Skeletal muscle satellite cell (primary cell): Measurements from ENCODE around the gene PCCA.
A peak's percentile ranks its signal among the peaks of the same experiment; 100 is the strongest.

Experiments
- H3K27me3 ChIP-seq: 2 replicates; pipeline ENCODE4 v1.7.0; 2013; ENCODE audit warnings: low read length; ENCODE audit not compliant: control insufficient read depth, insufficient read depth
- H3K36me3 ChIP-seq: 2 replicates; pipeline ENCODE4 v1.7.0; 2013; ENCODE audit warnings: mild to moderate bottlenecking, control low read depth, low read length; ENCODE audit not compliant: insufficient read depth
- H3K4me1 ChIP-seq: 2 replicates; pipeline ENCODE4 v1.7.0; 2013; ENCODE audit warnings: low read length; ENCODE audit not compliant: control insufficient read depth, insufficient read depth
- H3K4me2 ChIP-seq: 2 replicates; pipeline ENCODE4 v1.7.0; 2013; ENCODE audit warnings: mild to moderate bottlenecking, low read length
- H3K4me3 ChIP-seq: 2 replicates; pipeline ENCODE4 v1.7.0; 2013; ENCODE audit warnings: low read length
- H3K9ac ChIP-seq: 2 replicates; pipeline ENCODE4 v1.7.0; 2013; ENCODE audit warnings: mild to moderate bottlenecking, low read depth, low read length, moderate library complexity
- H3K9me3 ChIP-seq: replicated peaks from 2 replicates; pipeline ENCODE4 v1.7.0; 2013; ENCODE audit warnings: mild to moderate bottlenecking, control low read depth, low read length

The PCCA gene

DNA sequence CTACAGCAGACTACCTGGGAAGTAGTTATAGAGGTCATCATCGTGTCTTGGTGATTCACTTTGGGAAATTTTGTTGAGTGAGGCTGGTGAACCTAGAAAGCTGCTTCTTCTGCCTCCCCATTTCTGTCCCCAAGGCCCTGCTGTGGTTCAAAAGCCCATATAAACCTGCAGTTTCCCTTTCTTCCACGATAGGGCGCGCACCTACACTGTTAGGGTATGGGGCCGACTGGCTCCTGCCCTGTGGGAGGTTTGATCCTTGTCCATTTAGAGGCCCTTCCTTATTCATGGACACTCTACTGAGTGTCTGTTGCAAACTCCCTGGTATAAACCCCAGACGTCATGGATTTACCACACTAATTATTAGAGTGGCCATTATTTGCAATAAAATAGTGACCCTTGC, 307.9 kb downstream of the PCCA start:
- Histone ChIP-seq H3K4me1 (peaks cover 39% of the 10 kb centered on the region), H3K36me3 (no peaks in the 10 kb centered on the region), H3K9me3 (no peaks in the 10 kb centered on the region), H3K27me3 (no peaks in the 10 kb centered on the region), H3K4me3 (no peak overlapping the region), H3K9ac (no peak overlapping the region), H3K4me2 (no peak overlapping the region)

DNA sequence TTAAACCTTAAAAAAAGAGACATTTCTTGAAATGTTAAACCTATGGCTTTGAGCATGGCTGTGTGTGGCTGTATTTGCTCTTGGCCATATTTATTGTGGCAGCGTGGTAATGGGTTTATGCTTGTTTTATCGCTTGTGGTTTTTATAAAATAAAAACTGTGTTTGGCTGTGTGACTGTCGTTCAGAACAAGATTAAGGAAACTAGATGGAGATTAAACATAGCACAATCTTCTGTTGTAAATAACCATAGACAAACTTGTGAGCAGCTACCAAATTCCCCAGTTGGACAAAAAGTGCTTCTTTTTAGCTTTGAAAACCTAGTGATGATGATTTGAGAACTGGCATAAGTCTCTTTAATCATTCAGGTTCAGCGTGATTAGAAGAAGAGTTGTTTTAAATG, 308.7 kb downstream of the PCCA start:
- no peak overlapping the region for H3K4me2 ChIP-seq
- no peaks in the 10 kb centered on the region for H3K9me3 ChIP-seq
- no peaks in the 10 kb centered on the region for H3K27me3 ChIP-seq
- H3K4me1 ChIP-seq: peaks cover 30% of the 10 kb centered on the region
- H3K9ac ChIP-seq: no peak overlapping the region
- no peaks in the 10 kb centered on the region for H3K36me3 ChIP-seq
- no peak overlapping the region for H3K4me3 ChIP-seq

DNA sequence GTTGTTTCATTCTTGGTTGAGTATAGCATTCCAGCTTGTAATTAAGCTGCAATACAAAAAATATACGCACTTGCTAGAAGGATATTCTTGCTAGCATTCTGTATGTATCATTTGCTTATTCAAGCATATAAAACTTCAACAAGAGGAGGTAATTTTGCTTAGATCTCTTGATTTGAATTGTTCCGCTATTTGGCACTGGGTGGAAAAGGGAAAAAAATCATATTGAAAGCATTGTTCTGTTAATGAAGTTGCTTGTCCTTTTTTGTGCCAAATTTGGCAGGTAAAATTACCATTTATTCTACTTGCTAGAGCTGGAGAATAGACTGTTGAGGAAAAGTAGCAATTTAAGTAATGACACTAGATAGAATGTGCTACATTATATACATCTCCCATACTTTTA, 309.5 kb downstream of the PCCA start:
- H3K4me1 ChIP-seq: peaks cover 24% of the 10 kb centered on the region
- no peak overlapping the region for H3K9ac ChIP-seq
- H3K36me3 ChIP-seq: no peaks in the 10 kb centered on the region
- no peak overlapping the region for H3K4me3 ChIP-seq
- no peak overlapping the region for H3K4me2 ChIP-seq
- no peaks in the 10 kb centered on the region for H3K27me3 ChIP-seq
- H3K9me3 ChIP-seq: no peaks in the 10 kb centered on the region

- Histone ChIP-seq H3K9ac (no peak overlapping the region), H3K27me3 (no peaks in the 10 kb centered on the region), H3K36me3 (peaks cover 3% of the 10 kb centered on the region), H3K9me3 (no peaks in the 10 kb centered on the region), H3K4me3 (no peak overlapping the region), H3K4me2 (no peak overlapping the region), H3K4me1 (peaks cover 18% of the 10 kb centered on the region)
Measured at GRCh38 chr13:100399455-100399854, 310.6 kb downstream of the PCCA start.

- H3K9me3 ChIP-seq: peaks cover 6% of the 10 kb centered on the region
- H3K36me3 ChIP-seq: peaks cover 3% of the 10 kb centered on the region
- no peak overlapping the region for H3K9ac ChIP-seq
- no peaks in the 10 kb centered on the region for H3K4me1 ChIP-seq
- H3K27me3 ChIP-seq: no peaks in the 10 kb centered on the region
- no peak overlapping the region for H3K4me2 ChIP-seq
- H3K4me3 ChIP-seq: no peak overlapping the region
Measured at GRCh38 chr13:100403675-100404074, 314.8 kb downstream of the PCCA start.

GRCh38 chr13:100409132-100409531, 320.2 kb downstream of the PCCA start:
- no peaks in the 10 kb centered on the region for H3K4me1 ChIP-seq
- no peaks in the 10 kb centered on the region for H3K36me3 ChIP-seq
- H3K9ac ChIP-seq: no peak overlapping the region
- no peaks in the 10 kb centered on the region for H3K27me3 ChIP-seq
- no peak overlapping the region for H3K4me2 ChIP-seq
- H3K9me3 ChIP-seq: peaks cover 16% of the 10 kb centered on the region
- H3K4me3 ChIP-seq: no peak overlapping the region

DNA sequence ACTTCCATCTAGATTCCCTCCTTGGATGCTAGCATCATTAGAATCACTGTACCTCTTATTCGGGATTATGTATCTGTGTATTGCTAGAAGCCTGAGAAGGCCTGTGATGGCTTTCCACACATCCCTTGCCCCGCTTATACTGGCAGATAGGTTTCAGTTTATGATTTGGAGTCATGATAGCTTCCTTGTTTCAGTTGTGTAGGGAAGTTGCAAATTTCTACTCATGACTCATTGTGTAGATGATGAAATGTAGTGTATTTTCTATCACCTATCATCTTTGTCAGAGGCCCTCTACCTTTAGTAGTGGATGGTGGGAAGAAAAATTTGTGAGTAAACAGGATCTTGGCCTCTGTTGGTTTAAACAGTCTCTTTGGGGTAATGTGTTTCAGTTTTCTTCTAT, 334.5 kb downstream of the PCCA start:
- Histone ChIP-seq H3K4me3 (no peak overlapping the region), H3K36me3 (peaks cover 3% of the 10 kb centered on the region), H3K4me1 (no peaks in the 10 kb centered on the region), H3K9ac (no peak overlapping the region), H3K9me3 (no peaks in the 10 kb centered on the region), H3K27me3 (no peaks in the 10 kb centered on the region), H3K4me2 (no peak overlapping the region)

DNA sequence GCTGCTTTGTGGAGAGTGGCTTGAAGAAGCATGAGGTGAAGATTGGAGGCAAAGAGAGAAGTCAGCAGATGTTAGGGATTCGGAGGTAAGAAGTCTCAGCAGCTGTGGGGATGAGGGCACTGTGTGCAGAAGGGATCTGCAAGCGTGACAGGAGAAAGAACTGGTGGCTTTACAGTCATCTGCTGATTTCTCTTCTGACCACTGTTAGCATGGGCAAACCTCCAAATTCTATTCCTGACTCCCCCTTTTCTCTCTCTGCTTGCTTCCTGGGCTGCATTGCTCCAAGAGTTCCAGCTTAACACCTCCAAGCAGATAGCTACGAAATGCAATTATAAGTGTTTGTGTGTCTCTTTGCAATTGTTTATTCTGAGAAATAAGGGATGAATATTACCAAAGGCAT, 340.1 kb downstream of the PCCA start:
- Histone ChIP-seq H3K4me2 (no peak overlapping the region), H3K36me3 (peaks cover 3% of the 10 kb centered on the region), H3K4me1 (peaks cover 9% of the 10 kb centered on the region), H3K4me3 (no peak overlapping the region), H3K27me3 (no peaks in the 10 kb centered on the region), H3K9ac (no peak overlapping the region), H3K9me3 (no peaks in the 10 kb centered on the region)

GRCh38 chr13:100432611-100433010, 343.7 kb downstream of the PCCA start:
- Histone ChIP-seq H3K4me2 (no peak overlapping the region), H3K4me1 (peaks cover 17% of the 10 kb centered on the region), H3K9ac (no peak overlapping the region), H3K36me3 (no peaks in the 10 kb centered on the region), H3K4me3 (no peak overlapping the region), H3K27me3 (no peaks in the 10 kb centered on the region), H3K9me3 (no peaks in the 10 kb centered on the region)

DNA sequence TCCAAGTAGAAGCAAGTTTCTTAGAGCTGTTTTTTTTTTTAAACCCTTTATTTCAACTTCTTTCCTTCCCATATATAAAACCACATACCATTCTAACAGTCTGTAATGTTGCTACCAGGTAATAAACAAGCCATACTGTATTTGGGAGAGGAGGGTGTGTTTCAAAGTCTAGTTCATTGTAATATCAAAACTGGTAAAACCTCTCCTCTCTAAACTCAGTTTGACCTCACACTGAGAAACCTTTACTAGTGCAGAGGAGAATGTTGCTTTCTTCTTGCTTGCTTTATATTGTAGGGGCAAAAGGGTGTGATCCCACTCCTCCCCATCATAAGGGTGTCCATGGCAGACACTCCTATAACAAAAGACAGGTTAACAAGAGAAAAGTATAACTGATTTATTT, 344.6 kb downstream of the PCCA start:
- no peaks in the 10 kb centered on the region for H3K36me3 ChIP-seq
- H3K4me2 ChIP-seq: no peak overlapping the region
- H3K4me1 ChIP-seq: peaks cover 17% of the 10 kb centered on the region
- no peak overlapping the region for H3K4me3 ChIP-seq
- H3K9me3 ChIP-seq: no peaks in the 10 kb centered on the region
- no peak overlapping the region for H3K9ac ChIP-seq
- no peaks in the 10 kb centered on the region for H3K27me3 ChIP-seq

- Histone ChIP-seq H3K9me3 (no peaks in the 10 kb centered on the region), H3K36me3 (no peaks in the 10 kb centered on the region), H3K4me3 (no peak overlapping the region), H3K4me1 (peaks cover 14% of the 10 kb centered on the region), H3K9ac (peak overlapping the region; percentile 1), H3K27me3 (no peaks in the 10 kb centered on the region), H3K4me2 (peak overlapping the region; percentile 24)
Measured at GRCh38 chr13:100434010-100434763, 345.3 kb downstream of the PCCA start.

GRCh38 chr13:100436099-100436498, 347.2 kb downstream of the PCCA start:
- Histone ChIP-seq H3K27me3 (no peaks in the 10 kb centered on the region), H3K4me2 (no peak overlapping the region), H3K9ac (no peak overlapping the region), H3K36me3 (no peaks in the 10 kb centered on the region), H3K9me3 (no peaks in the 10 kb centered on the region), H3K4me1 (peaks cover 20% of the 10 kb centered on the region), H3K4me3 (no peak overlapping the region)
